Measurements from ENCODE around the gene ADGRB3.

Gene ADGRB3

GRCh38 chr6:69155467-69155866 is 520.4 kb downstream of the ADGRB3 start:
- Histone ChIP-seq H3K27me3 (no peaks in the 10 kb centered on the region), H3K27ac (no peak overlapping the region), H3K4me3 (no peak overlapping the region), H3K9me3 (no peaks in the 10 kb centered on the region), H3K4me1 (no peaks in the 10 kb centered on the region), H3K36me3 (no peaks in the 10 kb centered on the region)
- no peak for TF ChIP-seq CTCF (IDR thresholded peaks at IDR 0.05)
- no peak for DNase-seq
- intact Hi-C loops (cut with DNase I; ENCODE audit: low total_unique reads) = no loop called here

GRCh38 chr6:69162811-69163210 is 527.7 kb downstream of the ADGRB3 start:
- no peaks in the 10 kb centered on the region for H3K27me3 ChIP-seq
- H3K4me3 ChIP-seq = no peak overlapping the region
- no peaks in the 10 kb centered on the region for H3K4me1 ChIP-seq
- no peak overlapping the region for H3K27ac ChIP-seq
- TF ChIP-seq CTCF (IDR thresholded peaks at IDR 0.05) = no peak
- intact Hi-C loops (cut with DNase I; ENCODE audit: low total_unique reads) = no loop called here
- no peak for DNase-seq
- no peaks in the 10 kb centered on the region for H3K9me3 ChIP-seq
- H3K36me3 ChIP-seq = no peaks in the 10 kb centered on the region

- Histone ChIP-seq H3K27me3 (no peaks in the 10 kb centered on the region), H3K4me1 (no peaks in the 10 kb centered on the region), H3K27ac (no peak overlapping the region), H3K4me3 (no peak overlapping the region), H3K9me3 (no peaks in the 10 kb centered on the region), H3K36me3 (no peaks in the 10 kb centered on the region)
- no peak for DNase-seq
- no peak for TF ChIP-seq CTCF (IDR thresholded peaks at IDR 0.05)
- intact Hi-C loops (cut with DNase I; ENCODE audit: low total_unique reads) = no loop called here
Measured at GRCh38 chr6:69164564-69165229, 529.6 kb downstream of the ADGRB3 start.

GRCh38 chr6:69179681-69180080 is 544.6 kb downstream of the ADGRB3 start:
- no peak for DNase-seq
- no peak overlapping the region for H3K4me3 ChIP-seq
- no peaks in the 10 kb centered on the region for H3K4me1 ChIP-seq
- no peaks in the 10 kb centered on the region for H3K36me3 ChIP-seq
- TF ChIP-seq CTCF (IDR thresholded peaks at IDR 0.05) = no peak
- no peaks in the 10 kb centered on the region for H3K27me3 ChIP-seq
- H3K27ac ChIP-seq = no peak overlapping the region
- H3K9me3 ChIP-seq = no peaks in the 10 kb centered on the region
- intact Hi-C loops (cut with DNase I; ENCODE audit: low total_unique reads) = no loop called here

GRCh38 chr6:69180361-69181067 is 545.4 kb downstream of the ADGRB3 start:
- Histone ChIP-seq H3K4me1 (no peaks in the 10 kb centered on the region), H3K36me3 (no peaks in the 10 kb centered on the region), H3K9me3 (no peaks in the 10 kb centered on the region), H3K27ac (no peak overlapping the region), H3K4me3 (no peak overlapping the region), H3K27me3 (no peaks in the 10 kb centered on the region)
- DNase-seq = no peak
- no peak for TF ChIP-seq CTCF (IDR thresholded peaks at IDR 0.05)
- intact Hi-C loops (cut with DNase I; ENCODE audit: low total_unique reads) = no loop called here
